ENCODE measurements around the gene GNB4.

- no peak for TF ChIP-seq CTCF (IDR thresholded peaks at IDR 0.05)
- no peak for TF ChIP-seq POLR2AphosphoS5 (IDR thresholded peaks at IDR 0.05)
These were observed 3.6 kb upstream of the GNB4 start for GRCh38 chr3:179454887-179455286.

Measured in gastroesophageal sphincter (tissue), 3 donors.